SK-N-SH treated with all-trans-retinoic acid at 6 μM for 48 hours (cell line): ENCODE data around the gene DCTN5.

Source experiments
- ATAC-seq: fragments of 200-7000 bp; cut with Tn5 transposase; 3 replicates; pipeline ENCODE4 v1.9.1; 2020; ENCODE audit warnings: mild to moderate bottlenecking, moderate library complexity
- ARNTL ChIP-seq: fragments of 450-650 bp; formaldehyde crosslinking; IDR thresholded peaks from 2 replicates; pipeline ENCODE4 v1.5.0; 2020; ENCODE audit warnings: low read depth, mild to moderate bottlenecking, moderate library complexity, borderline replicate concordance
- BACH2 ChIP-seq: fragments of 250-450 bp; sonication (Bioruptor Pico); IDR thresholded peaks from 2 replicates; pipeline ENCODE4 v1.9.0; 2021; ENCODE audit warnings: mild to moderate bottlenecking, borderline replicate concordance
- CREB5 ChIP-seq: fragments of 250-450 bp; sonication (Bioruptor Pico); IDR thresholded peaks from 2 replicates; pipeline ENCODE4 v1.5.1; 2020; ENCODE audit warnings: low read depth, mild to moderate bottlenecking, moderate library complexity
- CSDC2 ChIP-seq: fragments of 250-450 bp; sonication (Bioruptor Pico); IDR thresholded peaks from 2 replicates; pipeline ENCODE4 v1.5.0; 2020; ENCODE audit warnings: mild to moderate bottlenecking, moderate library complexity
- CSRNP3 ChIP-seq: fragments of 250-450 bp; sonication (Bioruptor Pico); IDR thresholded peaks from 2 replicates; pipeline ENCODE4 v1.5.1; 2021; ENCODE audit warnings: mild to moderate bottlenecking, moderate library complexity
- ESRRG ChIP-seq: fragments of 250-450 bp; sonication (Bioruptor Pico); IDR thresholded peaks from 2 replicates; pipeline ENCODE4 v1.6.1; 2021; ENCODE audit warnings: mild to moderate bottlenecking
- ISL1 ChIP-seq: fragments of 250-450 bp; sonication (Bioruptor Pico); IDR thresholded peaks from 2 replicates; pipeline ENCODE4 v2.1.2; 2022; ENCODE audit warnings: mild to moderate bottlenecking, moderate library complexity
- OSR1 ChIP-seq: fragments of 250-450 bp; sonication (Bioruptor Pico); IDR thresholded peaks from 2 replicates; pipeline ENCODE4 v1.8.0; 2022; ENCODE audit warnings: moderate library complexity, mild to moderate bottlenecking, inconsistent platforms
- PPARA ChIP-seq: fragments of 250-450 bp; sonication (Bioruptor Pico); IDR thresholded peaks from 2 replicates; pipeline ENCODE4 v1.5.0; 2020; ENCODE audit warnings: mild to moderate bottlenecking, borderline replicate concordance
- RARB ChIP-seq: fragments of 250-450 bp; sonication (Bioruptor Pico); IDR thresholded peaks from 2 replicates; pipeline ENCODE4 v1.8.0; 2021; ENCODE audit warnings: mild to moderate bottlenecking, moderate library complexity
- SNAI2 ChIP-seq: fragments of 250-450 bp; sonication (Bioruptor Pico); IDR thresholded peaks from 2 replicates; pipeline ENCODE4 v1.5.0; 2020; ENCODE audit warnings: mild to moderate bottlenecking, moderate library complexity
- TCF4 ChIP-seq: fragments of 250-450 bp; sonication (Bioruptor Pico); IDR thresholded peaks from 2 replicates; pipeline ENCODE4 v1.8.0; 2021; ENCODE audit warnings: mild to moderate bottlenecking, moderate library complexity, borderline replicate concordance
- TOX ChIP-seq: fragments of 250-450 bp; sonication (Bioruptor Pico); IDR thresholded peaks from 2 replicates; pipeline ENCODE4 v1.8.0; 2021; ENCODE audit warnings: mild to moderate bottlenecking, moderate library complexity, borderline replicate concordance
- TSHZ2 ChIP-seq: fragments of 250-450 bp; sonication (Bioruptor Pico); IDR thresholded peaks from 2 replicates; pipeline ENCODE4 v1.5.0; 2020; ENCODE audit warnings: mild to moderate bottlenecking, moderate library complexity
- ZC3H10 ChIP-seq: fragments of 250-450 bp; sonication (Bioruptor Pico); IDR thresholded peaks from 2 replicates; pipeline ENCODE4 v1.5.1; 2021; ENCODE audit warnings: mild to moderate bottlenecking, moderate library complexity
- ZFP3 ChIP-seq: fragments of 250-450 bp; sonication (Bioruptor Pico); IDR thresholded peaks from 2 replicates; pipeline ENCODE4 v1.5.0; 2020; ENCODE audit warnings: mild to moderate bottlenecking, moderate library complexity
- ZFP30 ChIP-seq: fragments of 450-650 bp; formaldehyde crosslinking; IDR thresholded peaks from 2 replicates; pipeline ENCODE4 v1.5.0; 2022; ENCODE audit warnings: mild to moderate bottlenecking, moderate library complexity
- ZNF565 ChIP-seq: fragments of 450-650 bp; formaldehyde crosslinking; conservative IDR thresholded peaks from 2 replicates; pipeline ENCODE4 v1.5.0; 2020; ENCODE audit warnings: low read depth, mild to moderate bottlenecking, moderate library complexity
- ZNF8 ChIP-seq: fragments of 450-650 bp; formaldehyde crosslinking; IDR thresholded peaks from 2 replicates; pipeline ENCODE4 v1.5.0; 2020; ENCODE audit warnings: mild to moderate bottlenecking, moderate library complexity

DCTN5 gene

GRCh38 chr16:23640931-23641765 is at the start of gene DCTN5, which contains the start of gene PALB2:
TSS of gene DCTN5 (plus strand) at chr16:23641466. CDS start at chr16:23641543, 77 bp downstream.
TSS of gene PALB2 (minus strand) at chr16:23641310. CDS start at chr16:23641157, 153 bp downstream.
- ATAC-seq, result peak; percentile 99
- no peak for TF ChIP-seq BACH2 (CRISPR knock-in tag)
- 0 out of 2 replicates have a peak, but pooled peaks have one; percentile 20 for TF ChIP-seq TSHZ2 (CRISPR knock-in tag)

- TF ChIP-seq CSDC2 (CRISPR knock-in tag), result no peak
- ATAC-seq, result no peak
These were observed 47.1 kb upstream of the DCTN5 start for GRCh38 chr16:23594186-23594585.

- TF ChIP-seq ARNTL (CRISPR knock-in tag) (no peak), ESRRG (CRISPR knock-in tag) (no peak), ISL1 (no peak), RARB (no peak), ZNF565 (CRISPR knock-in tag) (no peak), TCF4 (CRISPR knock-in tag) (no peak), ZFP30 (CRISPR knock-in tag) (no peak), TOX (no peak)
- ATAC-seq, result peak; percentile 32
These were observed 45.9 kb upstream of the DCTN5 start for GRCh38 chr16:23595246-23595950.

- TF ChIP-seq CSRNP3 (no peak), TSHZ2 (CRISPR knock-in tag) (peak; percentile 57; the same call in 1 of the 2 replicates), CSDC2 (CRISPR knock-in tag) (peak; percentile 60; the same call in 1 of the 2 replicates), ZFP3 (CRISPR knock-in tag) (0 out of 2 replicates have a peak, but pooled peaks have one; percentile 62), ZNF8 (CRISPR knock-in tag) (no peak), TCF4 (CRISPR knock-in tag) (no peak)
- peak; percentile 100 for ATAC-seq
These were observed 45.1 kb upstream of the DCTN5 start, which contains the start of gene NDUFAB1 for GRCh38 chr16:23595951-23596720. TSS of gene NDUFAB1 (minus strand) at chr16:23596316. CDS start at chr16:23596290, 26 bp downstream.

GRCh38 chr16:23597003-23597756 is 44.1 kb upstream of the DCTN5 start:
- peak; percentile 18; the same call in 1 of the 3 replicates for ATAC-seq
- TF ChIP-seq OSR1 (CRISPR knock-in tag) (no peak), ZNF565 (CRISPR knock-in tag) (no peak), PPARA (CRISPR knock-in tag) (no peak), CREB5 (CRISPR knock-in tag) (no peak), ESRRG (CRISPR knock-in tag) (no peak), ARNTL (CRISPR knock-in tag) (no peak), ZFP3 (CRISPR knock-in tag) (no peak), ZNF8 (CRISPR knock-in tag) (no peak), ISL1 (no peak), CSDC2 (CRISPR knock-in tag) (no peak), RARB (no peak), SNAI2 (CRISPR knock-in tag) (no peak), ZC3H10 (CRISPR knock-in tag) (no peak), TOX (no peak), ZFP30 (CRISPR knock-in tag) (no peak)
- TF ChIP-seq, all 23 proteins: peak for 0
